ENCODE measurements around the gene PPP3R2.
"Not testable (repeated sequence)": the region's sequence is repeated elsewhere in the genome, so short reads cannot be mapped to it uniquely, and the experiment has no call there.

The PPP3R2 gene

DNA sequence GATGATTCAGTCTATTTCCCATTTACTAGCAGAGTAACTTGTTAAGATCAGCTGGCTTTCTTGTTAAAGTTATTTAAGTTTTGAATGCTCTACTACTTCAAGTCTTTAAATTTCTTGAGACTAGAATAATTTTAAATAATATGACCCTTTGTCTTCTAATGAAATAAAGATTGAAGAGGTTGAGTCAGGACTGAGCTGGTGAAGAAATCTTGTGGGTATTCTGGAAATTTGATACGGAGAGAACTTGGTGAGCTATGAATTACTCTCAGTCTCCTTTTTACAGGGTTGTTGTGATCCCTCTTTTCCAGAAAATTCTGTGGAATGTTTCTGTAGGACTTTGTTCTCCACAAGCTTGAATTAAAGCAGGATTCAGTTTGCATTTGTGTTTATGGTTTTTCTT is 31.8 kb downstream of the PPP3R2 start:
- H3K4me3 ChIP-seq (ENCODE audit: insufficient read depth, low read length, poor library complexity, severe bottlenecking): no peak overlapping the region
- H3K9ac ChIP-seq (ENCODE audit: low read length): no peak overlapping the region
- no peak for TF ChIP-seq CTCF (IDR thresholded peaks at IDR 0.05; ENCODE audit: insufficient read depth, low read length, poor library complexity, severe bottlenecking)
- TF ChIP-seq EZH2phosphoT487 (conservative IDR thresholded peaks at IDR 0.05; ENCODE audit: low read length): no peak
- no peaks in the 10 kb centered on the region for H3F3A ChIP-seq (ENCODE audit: insufficient read depth)
- H3K36me3 ChIP-seq (ENCODE audit: low read length): peaks cover 32% of the 10 kb centered on the region
- no peaks in the 10 kb centered on the region for H3K9me3 ChIP-seq (ENCODE audit: insufficient read depth, low read length)
- no peak overlapping the region for H3K4me2 ChIP-seq (ENCODE audit: low read depth, low read length, poor library complexity, severe bottlenecking)
- no peaks in the 10 kb centered on the region for H3K79me2 ChIP-seq (ENCODE audit: insufficient read depth, low read length)
- H2AFZ ChIP-seq (ENCODE audit: low read depth, low read length, severe bottlenecking): no peak overlapping the region
- H3K9me2 ChIP-seq (replicated peaks; ENCODE audit: insufficient read depth, low read length): no peaks in the 10 kb centered on the region
- H4K20me1 ChIP-seq (ENCODE audit: low read depth, low read length): no peaks in the 10 kb centered on the region
- H3K27ac ChIP-seq (ENCODE audit: low read depth, low read length): no peak overlapping the region
- H3K27me3 ChIP-seq (ENCODE audit: low read length): no peaks in the 10 kb centered on the region

- no peaks in the 10 kb centered on the region for H4K20me1 ChIP-seq (ENCODE audit: low read depth, low read length)
- H3K27ac ChIP-seq (ENCODE audit: low read depth, low read length): no peak overlapping the region
- no peak overlapping the region for H3K9ac ChIP-seq (ENCODE audit: low read length)
- no peaks in the 10 kb centered on the region for H3K9me3 ChIP-seq (ENCODE audit: insufficient read depth, low read length)
- no peak overlapping the region for H2AFZ ChIP-seq (ENCODE audit: low read depth, low read length, severe bottlenecking)
- no peaks in the 10 kb centered on the region for H3K79me2 ChIP-seq (ENCODE audit: insufficient read depth, low read length)
- H3K27me3 ChIP-seq (ENCODE audit: low read length): no peaks in the 10 kb centered on the region
- no peak for TF ChIP-seq CTCF (IDR thresholded peaks at IDR 0.05; ENCODE audit: insufficient read depth, low read length, poor library complexity, severe bottlenecking)
- no peak for TF ChIP-seq EZH2phosphoT487 (conservative IDR thresholded peaks at IDR 0.05; ENCODE audit: low read length)
- H3K9me2 ChIP-seq (replicated peaks; ENCODE audit: insufficient read depth, low read length): no peaks in the 10 kb centered on the region
- H3F3A ChIP-seq (ENCODE audit: insufficient read depth): no peaks in the 10 kb centered on the region
- H3K36me3 ChIP-seq (ENCODE audit: low read length): peaks cover 43% of the 10 kb centered on the region
- no peak overlapping the region for H3K4me2 ChIP-seq (ENCODE audit: low read depth, low read length, poor library complexity, severe bottlenecking)
- H3K4me3 ChIP-seq (ENCODE audit: insufficient read depth, low read length, poor library complexity, severe bottlenecking): no peak overlapping the region
Observed at GRCh38 chr9:101561740-101562139, 33.0 kb downstream of the PPP3R2 start.

DNA sequence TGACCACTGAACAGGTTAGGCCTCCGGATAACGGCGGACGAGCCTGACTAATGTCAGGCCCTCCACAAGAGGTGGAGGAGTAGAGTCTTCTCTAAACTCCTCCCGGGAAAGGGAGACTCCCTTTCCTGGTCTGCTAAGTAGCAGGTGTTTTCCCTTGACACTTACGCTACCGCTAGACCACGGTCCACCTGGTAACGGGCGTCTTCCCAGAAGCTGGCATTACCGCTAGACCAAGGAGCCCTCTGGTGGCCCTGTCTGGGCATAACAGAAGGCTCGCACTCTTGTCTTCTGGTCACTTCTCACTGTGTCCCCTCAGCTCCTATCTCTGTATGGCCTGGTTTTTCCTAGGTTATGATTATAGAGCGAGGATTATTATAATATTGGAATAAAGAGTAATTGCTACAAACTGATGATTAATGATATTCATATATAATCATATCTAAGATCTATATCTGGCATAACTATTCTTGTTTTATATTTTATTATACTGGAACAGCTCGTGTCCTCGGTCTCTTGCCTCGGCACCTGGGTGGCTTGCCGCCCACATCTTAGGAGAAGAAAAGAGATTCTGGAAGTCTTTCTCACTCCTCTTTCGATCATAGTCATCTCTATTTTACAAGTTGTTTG is 45.2 kb downstream of the PPP3R2 start:
- not testable (repeated sequence) for H3F3A ChIP-seq (ENCODE audit: insufficient read depth); H4K20me1 ChIP-seq (ENCODE audit: low read depth, low read length)
- peaks cover 42% of the 10 kb centered on the region for H3K36me3 ChIP-seq (ENCODE audit: low read length)

GRCh38 chr9:101543098-101543735 is 51.6 kb downstream of the PPP3R2 start:
- Histone ChIP-seq H4K20me1 (ENCODE audit: low read depth, low read length) (0 out of 2 replicates have a peak, but pooled peaks cover 3% of the 10 kb centered on the region), H3K9me3 (ENCODE audit: insufficient read depth, low read length) (no peaks in the 10 kb centered on the region), H3K79me2 (ENCODE audit: insufficient read depth, low read length) (peaks cover 9% of the 10 kb centered on the region), H3K27ac (ENCODE audit: low read depth, low read length) (no peak overlapping the region), H3K27me3 (ENCODE audit: low read length) (no peaks in the 10 kb centered on the region), H3K9me2 (replicated peaks; ENCODE audit: insufficient read depth, low read length) (no peaks in the 10 kb centered on the region), H3K36me3 (ENCODE audit: low read length) (peaks cover 33% of the 10 kb centered on the region), H3K4me3 (ENCODE audit: insufficient read depth, low read length, poor library complexity, severe bottlenecking) (no peak overlapping the region), H3K4me2 (ENCODE audit: low read depth, low read length, poor library complexity, severe bottlenecking) (no peak overlapping the region), H2AFZ (ENCODE audit: low read depth, low read length, severe bottlenecking) (no peak overlapping the region), H3F3A (ENCODE audit: insufficient read depth) (no peaks in the 10 kb centered on the region), H3K9ac (ENCODE audit: low read length) (no peak overlapping the region)
- no peak for TF ChIP-seq CTCF (IDR thresholded peaks at IDR 0.05; ENCODE audit: insufficient read depth, low read length, poor library complexity, severe bottlenecking)
- TF ChIP-seq EZH2phosphoT487 (conservative IDR thresholded peaks at IDR 0.05; ENCODE audit: low read length): no peak

More for the DNA sequence above, 45.2 kb downstream of the PPP3R2 start:
- H3K9me2 ChIP-seq (replicated peaks; ENCODE audit: insufficient read depth, low read length); H3K9me3 ChIP-seq (ENCODE audit: insufficient read depth, low read length); H3K4me3 ChIP-seq (ENCODE audit: insufficient read depth, low read length, poor library complexity, severe bottlenecking); H2AFZ ChIP-seq (ENCODE audit: low read depth, low read length, severe bottlenecking); H3K79me2 ChIP-seq (ENCODE audit: insufficient read depth, low read length); H3K9ac ChIP-seq (ENCODE audit: low read length); H3K27me3 ChIP-seq (ENCODE audit: low read length); H3K27ac ChIP-seq (ENCODE audit: low read depth, low read length); H3K4me2 ChIP-seq (ENCODE audit: low read depth, low read length, poor library complexity, severe bottlenecking): not testable (repeated sequence)

Data from SU-DHL-6 (cell line).